Kidney (tissue), 14 donors: ENCODE measurements around the gene ALDH1B1. TPM values are rescaled to one million over a fixed set of nuclear protein-coding genes. Genes with fewer than 3 reads are reported as not detected.

Experiments
- DNase-seq, 5 donors: peaks; one replicate each; pipeline ENCODE4 v3.0.0-alpha.2; 2013 to 2020
- FAIRE-seq: peaks from 2 replicates; lab custom pipeline; 2012; peaks lifted over from hg19 to GRCh38; lab: Jason Lieb, UNC
- H3K27ac ChIP-seq, 2 donors: one replicate each; pipeline ENCODE4 v1.7.0; 2013; ENCODE audit warnings: low read depth in 2 of 2, low read length in 2 of 2, inconsistent platforms in 1 of 2
- H3K27me3 ChIP-seq: one replicate; pipeline ENCODE4 v1.7.1; 2013; ENCODE audit warnings: low read length, inconsistent platforms; ENCODE audit not compliant: control insufficient read depth, insufficient read depth
- H3K36me3 ChIP-seq, 3 donors: one replicate each; pipeline versions ENCODE4 v1.7.0 to v1.7.1; 2013; ENCODE audit warnings: low read length in 3 of 3, control low read depth in 1 of 3, inconsistent platforms in 1 of 3; ENCODE audit not compliant: insufficient read depth in 3 of 3, control insufficient read depth in 2 of 3
- H3K4me1 ChIP-seq, 3 donors: one replicate each; pipeline versions ENCODE4 v1.7.0 to v1.7.1; 2013; ENCODE audit warnings: low read length in 3 of 3, inconsistent platforms in 1 of 3, low read depth in 1 of 3; ENCODE audit not compliant: control insufficient read depth in 2 of 3, insufficient read depth in 2 of 3
- H3K4me3 ChIP-seq, 3 donors: one replicate each; pipeline versions ENCODE4 v1.7.0 to v1.8.1; 2013; ENCODE audit warnings: low read length in 3 of 3, control low read depth in 1 of 3, inconsistent platforms in 1 of 3
- H3K9ac ChIP-seq, 3 donors: one replicate each; pipeline versions ENCODE4 v1.7.0 to v1.7.1; 2013; ENCODE audit warnings: low read length in 3 of 3, control low read depth in 1 of 3, inconsistent platforms in 1 of 3
- H3K9me3 ChIP-seq, 3 donors: one replicate each; pipeline versions ENCODE4 v1.7.0 to v1.7.1; 2013; ENCODE audit warnings: low read length in 3 of 3, control low read depth in 1 of 3, inconsistent platforms in 1 of 3; ENCODE audit not compliant: control insufficient read depth in 2 of 3, insufficient read depth in 1 of 3
- CTCF ChIP-seq: IDR thresholded peaks from 3 replicates; pipeline ENCODE4 v1.5.1; 2012; ENCODE audit warnings: mild to moderate bottlenecking, moderate library complexity, borderline replicate concordance; ENCODE audit not compliant: insufficient read depth; ENCODE audit errors: extremely low read depth
- intact Hi-C: fragments of 100-400 bp; cut with DNase I; formaldehyde crosslinking; loops from one replicate; pipeline ENCODE4 v1.11.1; 2022
- polyA plus RNA-seq: library from polyadenylated mRNA; stranded (reverse); fragments of 350-450 nt; fragmentation: Illumina TruSeq; extraction: RNeasy Lipid Tissue Mini Kit (QIAGEN cat#74804); gene quantifications from one replicate; pipeline ENCODE4 v1.2.3, GENCODE V29; 2014; ENCODE audit warnings: low read depth, low replicate concordance; ENCODE audit not compliant: insufficient read depth
- total RNA-seq: library from RNA; stranded (reverse); fragmentation: NEBNext Ultra II Directional; extraction: Animal tissue kit (Norgen Biotek cat#: 25700); gene quantifications from one replicate; pipeline ENCODE4 v1.2.1, GENCODE V29; 2021
- donor health status: control.
- donor health status: control.
- donor health status: control.
- donor health status: control.
- donor health status: control.
- donor health status: DM: yes; HTN: yes; CAD: no.
- donor health status: Normal renal cell carcinoma (clear cell type).

ALDH1B1 gene
- total and polyA plus RNA-seq, 2 donors from 2014 or later: 37.7 to 74.7 TPM

DNA sequence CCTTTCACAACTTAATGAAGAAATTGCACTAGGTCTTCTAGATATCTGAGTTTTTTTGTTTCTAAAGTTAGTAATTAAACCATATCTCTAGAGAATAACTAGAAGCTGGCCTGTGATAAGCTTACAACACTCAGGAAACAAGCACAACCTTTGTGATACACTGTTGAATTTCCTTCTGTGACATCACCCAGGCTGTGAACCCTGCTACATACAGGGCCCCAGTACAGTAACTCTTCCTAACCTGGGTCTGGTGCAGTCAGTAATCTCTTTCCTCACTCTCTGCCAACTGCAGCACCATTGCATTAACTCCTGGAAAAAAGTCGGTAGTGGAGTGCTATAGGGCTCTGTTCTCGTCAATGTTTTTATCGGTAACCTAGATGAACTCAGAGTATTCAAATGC is 42.4 kb downstream of the ALDH1B1 start:
- DNase-seq (peak in 1 of 5 donors; percentile 2), FAIRE-seq (no peak)
- Histone ChIP-seq H3K9me3 (no peaks in the 10 kb centered on the region), H3K4me1 (no peaks in the 10 kb centered on the region), H3K9ac (no peak overlapping the region), H3K27ac (no peak overlapping the region), H3K27me3 (no peaks in the 10 kb centered on the region), H3K4me3 (no peak overlapping the region), H3K36me3 (no peaks in the 10 kb centered on the region)
- intact Hi-C loops: no loop called here
- no peak for TF ChIP-seq CTCF

- FAIRE-seq: no peak
- Histone ChIP-seq H3K4me3 (no peak overlapping the region), H3K36me3 (no peaks in the 10 kb centered on the region), H3K9me3 (no peaks in the 10 kb centered on the region), H3K9ac (no peak overlapping the region), H3K27me3 (no peaks in the 10 kb centered on the region), H3K4me1 (no peaks in the 10 kb centered on the region), H3K27ac (no peak overlapping the region)
- no peak for DNase-seq
- intact Hi-C loops: no loop called here
- no peak for TF ChIP-seq CTCF
Observed at GRCh38 chr9:38435521-38435920, 43.0 kb downstream of the ALDH1B1 start.

- Histone ChIP-seq H3K9ac (no peak overlapping the region), H3K4me1 (no peaks in the 10 kb centered on the region), H3K9me3 (no peaks in the 10 kb centered on the region), H3K27ac (no peak overlapping the region), H3K27me3 (no peaks in the 10 kb centered on the region), H3K4me3 (no peak overlapping the region), H3K36me3 (no peaks in the 10 kb centered on the region)
- intact Hi-C loops: no loop called here
- TF ChIP-seq CTCF: no peak
- no peak for DNase-seq
- FAIRE-seq: no peak
Observed at GRCh38 chr9:38436708-38437107, 44.2 kb downstream of the ALDH1B1 start.

- TF ChIP-seq CTCF: no peak
- Histone ChIP-seq H3K4me1 (no peaks in the 10 kb centered on the region), H3K9ac (no peak overlapping the region), H3K36me3 (no peaks in the 10 kb centered on the region), H3K27ac (peak overlapping the region in 1 of 2 donors; percentile 23), H3K27me3 (no peaks in the 10 kb centered on the region), H3K9me3 (no peaks in the 10 kb centered on the region), H3K4me3 (no peak overlapping the region)
- DNase-seq (peak in 2 of 5 donors; percentile 6 to 19), FAIRE-seq (no peak)
- intact Hi-C loops: no loop called here
Observed at GRCh38 chr9:38437193-38437823, 44.8 kb downstream of the ALDH1B1 start.
